ENCODE data around the gene B4GALT2. TPM values are rescaled to one million over a fixed set of nuclear protein-coding genes. Genes with fewer than 3 reads are reported as not detected.

The B4GALT2 gene
- total RNA-seq, 1 experiment from 2014 or later, result 31.5 TPM

- Histone ChIP-seq H3K9me3 (no peaks in the 10 kb centered on the region), H3K27me3 (replicated peaks; ENCODE audit: control insufficient read depth, insufficient read depth, low read length) (no peaks in the 10 kb centered on the region), H3K36me3 (ENCODE audit: control insufficient read depth, insufficient read depth, low read length) (no peaks in the 10 kb centered on the region), H3K4me3 (ENCODE audit: low read depth, low read length) (no peak overlapping the region), H3K4me1 (no peaks in the 10 kb centered on the region)
- ChIA-PET CTCF (interaction anchor here (1.1 kb wide), 1 partner anchor 181 kb away, joined by 5 read pairs; no protein-coding TSS in a partner anchor), POLR2A (no interaction called here)
- Mint-ChIP-seq H3K27ac (ENCODE audit: unreplicated experiment) (no peak overlapping the region), H3K27me3 (ENCODE audit: insufficient read depth, unreplicated experiment) (no peaks in the 10 kb centered on the region), H3K9me3 (ENCODE audit: unreplicated experiment) (no peaks in the 10 kb centered on the region), H3K4me3 (ENCODE audit: unreplicated experiment) (no peak overlapping the region), H3K4me1 (ENCODE audit: low read depth, unreplicated experiment) (no peaks in the 10 kb centered on the region), H3K36me3 (ENCODE audit: insufficient read depth, unreplicated experiment) (peaks cover 6% of the 10 kb centered on the region)
- DNase-seq, result no peak
- no peak for TF ChIP-seq CTCF (IDR thresholded peaks at IDR 0.05; ENCODE audit: insufficient read depth in 1 of 2, low read depth in 1 of 2, low read length in 1 of 2, severe bottlenecking in 1 of 2, unreplicated experiment in 1 of 2)
- intact Hi-C loops (cut with micrococcal nuclease; ENCODE audit: unreplicated experiment), result no loop called here
- no TSS peak for BruUV-seq (replicated peaks)
Observed at GRCh38 chr1:43944860-43945259, 34.1 kb upstream of the B4GALT2 start.

- Mint-ChIP-seq H3K9me3 (ENCODE audit: unreplicated experiment) (no peaks in the 10 kb centered on the region), H3K4me1 (ENCODE audit: low read depth, unreplicated experiment) (no peaks in the 10 kb centered on the region), H3K27ac (ENCODE audit: unreplicated experiment) (peak overlapping the region; percentile 58), H3K27me3 (ENCODE audit: insufficient read depth, unreplicated experiment) (no peaks in the 10 kb centered on the region), H3K4me3 (ENCODE audit: unreplicated experiment) (peak overlapping the region; percentile 80), H3K36me3 (ENCODE audit: insufficient read depth, unreplicated experiment) (peaks cover 6% of the 10 kb centered on the region)
- no peaks in the 10 kb centered on the region for H3K36me3 ChIP-seq (ENCODE audit: control insufficient read depth, insufficient read depth, low read length)
- no peaks in the 10 kb centered on the region for H3K4me1 ChIP-seq
- TF ChIP-seq CTCF (IDR thresholded peaks at IDR 0.05; ENCODE audit: insufficient read depth in 1 of 2, low read depth in 1 of 2, low read length in 1 of 2, severe bottlenecking in 1 of 2, unreplicated experiment in 1 of 2), result no peak
- H3K4me3 ChIP-seq (ENCODE audit: low read depth, low read length), result peak overlapping the region; percentile 90
- POLR2A ChIA-PET, result no interaction called here
- no peaks in the 10 kb centered on the region for H3K27me3 ChIP-seq (replicated peaks; ENCODE audit: control insufficient read depth, insufficient read depth, low read length)
- no peak for DNase-seq
- BruUV-seq (replicated peaks), result TSS peak; percentile 77
- intact Hi-C loops (cut with micrococcal nuclease; ENCODE audit: unreplicated experiment), result loop anchor here (1.0 kb wide), 1 partner anchor 24 kb away; no protein-coding TSS in a partner anchor
- CTCF ChIA-PET, result interaction anchor here (0.5 to 2.4 kb wide), 5 partner anchors 11 to 182 kb away, joined by 3 to 12 read pairs (median 5); partner anchors contain the start of genes DPH2 and SLC6A9
- H3K9me3 ChIP-seq, result no peaks in the 10 kb centered on the region
Observed at GRCh38 chr1:43945674-43946235, 33.3 kb upstream of the B4GALT2 start.

GRCh38 chr1:43946236-43947060 lies 32.6 kb upstream of the B4GALT2 start, which contains the start of gene IPO13:
Gene IPO13 (plus strand): TSS chr1:43946950. CDS start chr1:43947601, 651 bp downstream.
- no peaks in the 10 kb centered on the region for H3K9me3 Mint-ChIP-seq (ENCODE audit: unreplicated experiment)
- Histone ChIP-seq H3K36me3 (ENCODE audit: control insufficient read depth, insufficient read depth, low read length) (no peaks in the 10 kb centered on the region), H3K4me3 (ENCODE audit: low read depth, low read length) (peak within 1 kb of the TSS; percentile 90), H3K27me3 (replicated peaks; ENCODE audit: control insufficient read depth, insufficient read depth, low read length) (no peaks in the 10 kb centered on the region), H3K4me1 (no peaks in the 10 kb centered on the region), H3K9me3 (no peaks in the 10 kb centered on the region)
- CTCF ChIA-PET, result interaction anchor here (0.5 to 2.4 kb wide), 8 partner anchors 11 to 183 kb away, joined by 3 to 12 read pairs (median 3); partner anchors contain the start of genes DPH2 and SLC6A9
- no peaks in the 10 kb centered on the region for H3K4me1 Mint-ChIP-seq (ENCODE audit: low read depth, unreplicated experiment)
- H3K36me3 Mint-ChIP-seq (ENCODE audit: insufficient read depth, unreplicated experiment), result peaks cover 6% of the 10 kb centered on the region
- POLR2A ChIA-PET, result no interaction called here
- peak within 1 kb of the TSS; percentile 58 for H3K27ac Mint-ChIP-seq (ENCODE audit: unreplicated experiment)
- peak within 1 kb of the TSS; percentile 80 for H3K4me3 Mint-ChIP-seq (ENCODE audit: unreplicated experiment)
- intact Hi-C loops (cut with micrococcal nuclease; ENCODE audit: unreplicated experiment), result loop anchor here (1.0 kb wide), 1 partner anchor 23 kb away; no protein-coding TSS in a partner anchor
- no TSS peak for BruUV-seq (replicated peaks)
- no peaks in the 10 kb centered on the region for H3K27me3 Mint-ChIP-seq (ENCODE audit: insufficient read depth, unreplicated experiment)
- peak; percentile 93 to 95 for DNase-seq
- peak; percentile 55 to 61 for TF ChIP-seq CTCF (IDR thresholded peaks at IDR 0.05; ENCODE audit: insufficient read depth in 1 of 2, low read depth in 1 of 2, low read length in 1 of 2, severe bottlenecking in 1 of 2, unreplicated experiment in 1 of 2)

Data from Caco-2 (cell line).